Mucosa of descending colon (tissue), 3 donors: ENCODE results near the gene RBM19. TPM values are rescaled to one million over a fixed set of nuclear protein-coding genes. Genes with fewer than 3 reads are reported as not detected.

Experiments used
- ATAC-seq: fragments of 200-7000 bp; cut with Tn5 transposase; one replicate; pipeline ENCODE4 v1.9.1; 2020; ENCODE audit warnings: mild to moderate bottlenecking, moderate library complexity
- DNase-seq, 3 donors: peaks; one replicate each; pipeline ENCODE4 v3.0.0-alpha.2; 2020
- H3K36me3 ChIP-seq: fragments of 200-600 bp; one replicate; pipeline ENCODE4 v1.8.0; 2021; ENCODE audit warnings: low read depth, mild to moderate bottlenecking
- H3K4me1 ChIP-seq: fragments of 200-600 bp; one replicate; pipeline ENCODE4 v1.8.0; 2021; ENCODE audit warnings: low read depth, mild to moderate bottlenecking
- H3K4me3 ChIP-seq: fragments of 200-600 bp; one replicate; pipeline ENCODE4 v1.8.0; 2021; ENCODE audit warnings: mild to moderate bottlenecking
- H3K9me3 ChIP-seq: fragments of 200-600 bp; one replicate; pipeline ENCODE4 v1.8.0; 2021; ENCODE audit warnings: mild to moderate bottlenecking
- CTCF ChIP-seq: fragments of 200-600 bp; IDR thresholded peaks from one replicate; pipeline ENCODE4 v1.8.0; 2022; ENCODE audit warnings: antibody characterized with exemption, mild to moderate bottlenecking
- intact Hi-C, 2 donors: fragments of 100-400 bp; cut with DNase I in 1 of 2; cut with micrococcal nuclease in 1 of 2; formaldehyde crosslinking; loops; one replicate each; pipeline versions ENCODE4 v1.11.0 to v1.11.1; 2022; cut with DNase I, micrococcal nuclease
- total RNA-seq, 3 donors: library from RNA; stranded (reverse); fragmentation: NEBNext Ultra II Directional in 2 of 3; extraction: Animal tissue kit (Norgen Biotek cat#: 25700) in 2 of 3; gene quantifications; one replicate each; pipeline versions ENCODE4 v1.2.1 to v1.2.4, GENCODE V29; 2021 to 2023
- donor health status: DM: no; HTN: no; CAD: no; lungs with moderate emphysema.
- donor health status: DM: no; HTN: no; CAD: no.
- donor health status: DM: no; HTN: yes; CAD: no.

RBM19 gene
- total RNA-seq, 3 donors from 2014 or later = 22.5 to 38.4 (median 32.9) TPM

DNA sequence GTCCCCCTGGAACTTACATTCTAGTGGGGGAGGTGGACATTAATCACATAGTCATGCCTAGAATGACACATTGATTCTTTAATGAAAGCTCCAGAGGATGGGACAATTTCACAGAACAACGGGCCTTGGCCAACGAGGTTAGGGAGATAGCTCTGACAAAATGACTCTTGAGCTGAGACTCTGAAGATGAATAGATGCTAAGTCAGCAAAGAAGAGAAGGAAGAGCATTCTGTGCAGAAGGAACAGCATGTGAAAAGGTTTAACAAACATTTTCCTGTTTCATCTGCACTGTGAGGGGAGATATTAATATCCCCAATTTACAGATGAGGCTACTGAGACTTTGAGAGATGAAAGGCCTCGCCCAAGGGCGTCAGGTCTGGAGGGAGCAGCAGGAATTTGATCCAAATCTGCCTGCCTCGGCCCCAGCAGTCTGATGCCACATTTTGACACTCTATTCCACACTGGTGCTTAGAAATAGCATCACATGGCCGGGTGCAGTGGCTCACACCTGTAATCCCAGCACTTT is 193.6 kb downstream of the RBM19 start:
- no peaks in the 10 kb centered on the region for H3K9me3 ChIP-seq
- no peaks in the 10 kb centered on the region for H3K36me3 ChIP-seq
- H3K4me3 ChIP-seq = no peak overlapping the region
- ATAC-seq (no peak), DNase-seq (no peak)
- no peak for TF ChIP-seq CTCF
- no peaks in the 10 kb centered on the region for H3K4me1 ChIP-seq
- intact Hi-C loops = no loop called here

GRCh38 chr12:113770389-113770865 is 195.7 kb downstream of the RBM19 start:
- H3K4me1 ChIP-seq = no peaks in the 10 kb centered on the region
- no peak for ATAC-seq
- no peak for TF ChIP-seq CTCF
- H3K9me3 ChIP-seq = no peaks in the 10 kb centered on the region
- no peaks in the 10 kb centered on the region for H3K36me3 ChIP-seq
- intact Hi-C loops = no loop called here
- H3K4me3 ChIP-seq = no peak overlapping the region
- no peak for DNase-seq

DNA sequence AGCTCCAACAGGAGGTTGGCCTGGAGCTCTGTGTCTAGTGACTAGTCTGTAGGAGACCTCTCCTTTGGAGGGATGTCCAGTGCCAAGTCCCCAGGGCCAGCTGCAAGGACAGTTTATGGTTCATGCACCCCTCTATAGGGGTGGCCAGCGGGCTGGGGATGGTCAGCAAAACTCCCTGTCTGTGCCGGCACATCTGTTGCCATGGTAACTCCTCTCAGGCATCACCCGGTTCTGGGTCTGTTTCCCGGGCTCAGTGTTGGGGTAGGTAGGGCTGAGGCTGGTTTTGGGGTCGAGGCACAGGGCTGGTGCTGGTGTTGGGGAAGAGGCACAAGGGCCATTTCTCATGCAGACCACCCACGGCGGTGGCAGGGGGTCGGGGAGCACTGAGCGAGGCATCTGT is 196.8 kb downstream of the RBM19 start:
- H3K9me3 ChIP-seq = no peaks in the 10 kb centered on the region
- H3K36me3 ChIP-seq = no peaks in the 10 kb centered on the region
- intact Hi-C loops = no loop called here
- H3K4me3 ChIP-seq = no peak overlapping the region
- no peaks in the 10 kb centered on the region for H3K4me1 ChIP-seq
- TF ChIP-seq CTCF = no peak
- ATAC-seq (no peak), DNase-seq (no peak)

GRCh38 chr12:113768850-113769249 is 197.3 kb downstream of the RBM19 start:
- Histone ChIP-seq H3K9me3 (no peaks in the 10 kb centered on the region), H3K4me3 (no peak overlapping the region), H3K36me3 (no peaks in the 10 kb centered on the region), H3K4me1 (no peaks in the 10 kb centered on the region)
- TF ChIP-seq CTCF = no peak
- intact Hi-C loops = no loop called here
- ATAC-seq = no peak
- no peak for DNase-seq

GRCh38 chr12:113766879-113767878 is 198.9 kb downstream of the RBM19 start:
- ATAC-seq = peak; percentile 20
- Histone ChIP-seq H3K4me3 (no peak overlapping the region), H3K36me3 (no peaks in the 10 kb centered on the region), H3K9me3 (no peaks in the 10 kb centered on the region), H3K4me1 (no peaks in the 10 kb centered on the region)
- intact Hi-C loops = no loop called here
- no peak for DNase-seq
- no peak for TF ChIP-seq CTCF
